ENCODE results near the gene FGGY.

FGGY gene

DNA sequence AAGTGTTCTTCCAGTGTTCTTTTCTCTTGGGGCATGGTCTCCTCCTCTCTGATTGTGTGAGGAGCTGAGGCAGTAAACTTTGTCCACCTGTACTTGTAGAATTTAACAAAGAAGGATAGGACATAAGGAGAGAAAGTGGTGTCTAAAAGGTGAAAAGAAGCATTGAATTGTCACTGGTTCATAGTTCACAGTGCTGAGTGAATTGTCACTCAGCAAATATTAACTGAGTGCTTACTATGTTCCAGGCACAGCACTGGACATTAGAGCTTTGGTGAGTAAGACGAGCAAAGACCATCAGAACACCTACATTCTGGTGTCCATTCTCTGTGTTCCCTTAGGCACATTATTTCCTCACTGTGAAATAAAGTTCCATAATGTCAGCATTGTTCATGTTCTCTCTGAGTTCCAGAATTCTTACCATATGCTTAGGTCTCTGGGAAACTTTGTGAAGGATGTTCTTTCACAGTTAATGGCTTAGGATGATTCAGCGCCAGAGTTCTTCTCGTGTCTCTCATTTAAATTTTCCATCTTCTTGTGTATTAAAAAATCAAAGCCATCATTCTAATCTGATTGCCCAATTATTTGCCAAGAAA, 361.1 kb downstream of the FGGY start:
- TF ChIP-seq POLR2A (IDR thresholded peaks at IDR 0.05; ENCODE audit: low read depth, low read length), result no peak
- FAIRE-seq, result no peak
- no peak for DNase-seq (ENCODE audit: insufficient read length, low spot score)

DNA sequence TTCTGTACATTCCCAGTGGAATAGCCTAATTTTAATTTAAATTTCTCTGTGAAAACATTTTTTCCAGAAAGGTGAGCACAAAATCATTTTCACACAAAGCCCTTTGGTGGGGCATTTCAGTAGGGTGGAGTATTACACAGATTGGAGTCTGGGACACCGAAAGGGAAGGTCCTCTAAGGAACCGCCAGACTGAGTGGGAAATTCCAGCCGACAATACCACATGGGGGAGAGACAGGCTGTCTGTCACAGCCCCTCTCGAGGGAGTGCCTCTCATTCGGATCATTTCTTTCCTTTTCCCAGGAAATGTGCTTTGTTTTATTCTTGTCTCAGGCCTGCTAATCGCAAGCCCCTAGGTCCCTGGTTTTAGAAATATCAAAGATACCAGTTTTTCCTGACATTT, 367.3 kb downstream of the FGGY start:
- no peak for FAIRE-seq
- no peak for DNase-seq (ENCODE audit: insufficient read length, low spot score)
- no peak for TF ChIP-seq POLR2A (IDR thresholded peaks at IDR 0.05; ENCODE audit: low read depth, low read length)

DNA sequence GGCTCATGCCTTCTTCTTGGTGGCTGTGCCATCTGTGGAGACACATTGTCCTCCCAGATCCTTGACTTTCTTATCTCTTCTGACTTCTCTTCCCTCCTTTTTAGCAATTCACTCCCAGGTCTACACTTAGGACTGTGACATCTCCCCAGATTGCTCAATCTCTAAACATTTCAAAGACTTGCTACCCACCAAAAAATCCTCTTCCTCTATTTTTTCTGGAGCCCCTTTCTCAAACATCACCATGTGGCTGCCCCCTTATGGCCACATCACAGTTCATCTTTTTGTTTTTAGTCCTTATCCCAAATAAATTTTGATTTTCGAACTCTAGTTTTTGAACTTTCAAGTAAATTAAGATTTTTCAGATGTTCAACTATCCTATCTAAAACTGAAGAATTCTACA, 369.2 kb downstream of the FGGY start:
- TF ChIP-seq POLR2A (IDR thresholded peaks at IDR 0.05; ENCODE audit: low read depth, low read length), result no peak
- DNase-seq (ENCODE audit: insufficient read length, low spot score) (no peak), FAIRE-seq (no peak)

DNA sequence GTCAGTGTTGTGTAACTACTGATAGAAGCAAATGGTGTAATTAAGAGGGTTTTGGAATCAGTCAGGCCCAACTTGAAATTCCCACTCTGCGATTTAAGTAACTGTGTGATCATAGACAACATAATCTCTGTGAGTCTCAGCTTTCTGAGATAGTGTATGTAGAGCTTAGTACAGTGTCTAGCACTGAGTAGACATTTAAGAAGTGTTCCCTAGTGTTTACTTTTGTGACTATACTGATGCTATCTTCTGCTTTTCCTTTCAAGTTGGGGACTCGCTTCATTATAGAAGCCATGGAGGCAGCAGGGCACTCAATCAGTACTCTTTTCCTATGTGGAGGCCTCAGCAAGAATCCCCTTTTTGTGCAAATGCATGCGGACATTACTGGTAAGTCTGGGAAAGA, 370.1 kb downstream of the FGGY start:
- FAIRE-seq (no peak), DNase-seq (ENCODE audit: insufficient read length, low spot score) (no peak)
- TF ChIP-seq POLR2A (IDR thresholded peaks at IDR 0.05; ENCODE audit: low read depth, low read length), result no peak

DNA sequence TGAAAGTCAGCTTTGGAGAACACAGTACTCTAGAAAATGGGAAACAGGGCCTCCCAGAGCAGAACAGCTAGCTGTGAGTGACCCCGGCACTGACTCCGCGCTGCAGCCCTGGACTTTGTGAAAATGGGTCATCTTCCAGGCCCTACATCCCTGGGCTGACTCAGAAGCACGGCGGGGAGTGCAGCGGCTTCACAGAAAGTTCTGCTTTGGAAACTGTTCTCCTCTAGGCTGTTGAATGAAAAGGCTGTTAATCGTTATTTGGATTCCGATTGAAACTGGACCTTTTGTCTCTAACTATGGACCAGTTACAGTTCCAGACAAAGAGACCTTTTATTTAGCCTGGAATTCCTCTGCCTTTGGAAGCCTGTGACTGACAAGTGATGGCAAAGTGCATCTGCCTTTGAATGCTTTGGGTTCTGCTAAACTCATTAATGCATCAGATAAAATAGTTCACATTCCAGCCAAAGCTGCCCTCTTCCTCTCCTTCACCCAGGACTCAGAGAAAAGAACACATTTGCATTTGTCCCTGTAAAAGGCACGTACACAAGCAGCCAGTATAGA, 372.9 kb downstream of the FGGY start:
- FAIRE-seq (peak; percentile 55), DNase-seq (ENCODE audit: insufficient read length, low spot score) (peak; percentile 58)
- TF ChIP-seq POLR2A (IDR thresholded peaks at IDR 0.05; ENCODE audit: low read depth, low read length), result no peak

DNA sequence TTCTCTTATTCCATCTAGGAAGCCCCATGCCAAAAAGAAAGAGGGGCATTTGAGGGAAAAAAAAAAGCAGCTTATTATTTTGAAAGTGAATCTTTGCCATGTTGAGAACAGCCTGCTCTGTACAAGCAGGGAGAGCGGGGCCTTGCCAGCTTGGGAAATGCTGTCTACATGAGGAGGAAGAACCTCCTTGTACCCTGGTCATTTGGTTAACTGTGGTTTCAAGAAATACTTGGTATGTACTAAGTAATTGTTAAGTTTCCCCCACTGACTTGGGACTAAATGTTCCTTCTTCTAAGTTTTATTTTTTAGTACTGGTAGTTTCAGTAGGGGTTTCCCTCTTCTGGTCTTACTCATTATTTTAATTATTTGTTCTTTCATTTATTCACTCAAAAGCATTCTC, 373.8 kb downstream of the FGGY start:
- DNase-seq (ENCODE audit: insufficient read length, low spot score), result no peak
- no peak for FAIRE-seq
- TF ChIP-seq POLR2A (IDR thresholded peaks at IDR 0.05; ENCODE audit: low read depth, low read length), result no peak

DNA sequence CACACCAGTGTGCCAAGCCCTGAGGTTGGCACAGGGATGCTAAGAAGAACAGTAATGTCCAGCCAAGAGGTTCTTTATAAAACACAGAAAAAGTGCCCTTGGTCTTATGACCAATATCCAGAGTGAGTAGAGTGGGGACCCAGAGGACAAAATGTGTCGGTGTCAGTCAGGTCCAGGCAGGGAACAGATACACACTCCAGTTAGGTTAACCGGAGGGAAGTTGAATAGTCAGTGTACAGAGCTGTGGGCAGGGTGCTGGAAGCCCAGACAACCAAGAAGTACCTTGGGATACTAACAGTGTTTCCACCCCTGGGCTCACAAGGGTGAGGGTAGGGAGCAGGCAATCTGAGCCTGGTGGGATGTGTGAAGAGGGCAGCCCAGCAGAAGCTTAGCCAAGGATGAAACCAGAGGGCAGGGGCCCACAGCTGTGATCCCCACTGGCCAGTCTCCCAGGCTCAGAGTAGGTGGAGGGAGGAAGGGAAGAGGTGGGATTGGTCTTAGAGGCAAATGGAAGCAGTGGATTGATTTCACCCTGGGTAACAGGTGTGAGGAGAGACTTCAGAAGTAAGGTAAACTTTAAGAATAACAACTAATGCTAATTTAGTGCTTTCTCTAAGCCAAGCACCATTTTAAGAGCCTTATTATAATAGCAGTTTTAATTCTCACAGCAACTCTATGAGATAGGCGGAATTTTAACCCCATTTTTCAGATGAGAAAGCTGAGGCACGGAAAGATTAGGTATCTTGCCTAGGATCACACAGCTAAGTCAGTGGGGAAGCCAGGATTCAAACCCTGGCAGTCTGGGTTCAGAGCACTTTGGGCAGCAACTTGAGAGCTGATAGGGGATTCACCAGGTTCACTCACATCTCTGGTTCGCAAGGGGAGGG, 374.4 kb downstream of the FGGY start:
- FAIRE-seq, result no peak
- TF ChIP-seq POLR2A (IDR thresholded peaks at IDR 0.05; ENCODE audit: low read depth, low read length), result no peak
- no peak for DNase-seq (ENCODE audit: insufficient read length, low spot score)

DNA sequence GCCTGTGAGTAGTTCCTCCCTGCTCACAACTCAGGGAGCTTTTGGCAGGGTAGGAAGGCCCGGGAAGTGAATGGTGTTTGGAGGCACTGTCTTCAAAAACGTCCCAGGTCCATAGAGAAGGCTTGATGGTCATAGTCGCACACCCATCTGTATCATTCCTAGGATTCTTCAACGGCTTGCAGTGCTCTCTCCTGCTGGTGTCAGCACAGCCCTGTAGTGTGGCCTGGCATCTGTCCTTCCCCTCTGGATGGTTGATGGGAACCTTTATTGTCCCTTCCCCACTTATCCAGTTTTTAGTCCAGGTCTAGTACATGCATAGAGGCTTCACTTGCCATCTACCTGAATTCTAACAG, 375.0 kb downstream of the FGGY start:
- no peak for TF ChIP-seq POLR2A (IDR thresholded peaks at IDR 0.05; ENCODE audit: low read depth, low read length)
- FAIRE-seq, result no peak
- no peak for DNase-seq (ENCODE audit: insufficient read length, low spot score)

DNA sequence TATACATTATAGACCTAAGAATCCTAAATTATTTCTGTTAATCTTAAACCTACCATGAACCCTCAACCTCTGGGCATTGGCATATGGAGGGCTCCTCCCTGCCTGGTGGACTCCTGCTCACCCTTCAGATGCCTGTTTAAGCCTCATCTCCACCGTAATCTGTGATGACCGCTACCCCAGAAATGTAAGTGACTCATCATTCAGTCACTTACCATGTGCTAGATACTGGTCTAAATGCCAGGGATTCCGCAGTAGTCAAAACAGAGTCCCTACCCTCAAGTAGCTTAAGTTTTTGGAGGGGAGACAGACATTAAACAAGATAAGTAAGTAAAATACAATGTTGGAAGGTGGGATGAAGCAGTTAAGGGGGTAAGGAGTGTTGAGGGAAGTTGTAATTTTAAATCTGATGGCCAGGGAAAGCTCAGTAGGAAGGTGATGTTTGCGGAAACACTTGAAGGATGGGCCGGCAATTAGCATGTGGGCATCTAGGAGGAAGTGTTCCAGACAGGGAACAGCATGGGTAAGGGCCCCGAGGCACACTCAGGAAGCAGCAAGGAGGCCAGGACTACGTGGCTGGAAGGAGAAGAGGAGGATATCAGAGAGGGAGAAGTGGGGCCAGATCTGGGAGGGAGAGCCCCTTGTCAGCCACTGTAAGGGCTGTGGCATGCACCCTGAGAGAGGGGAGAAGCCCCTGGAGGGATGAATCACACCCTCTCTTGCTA, 376.1 kb downstream of the FGGY start:
- peak; percentile 67 for FAIRE-seq
- DNase-seq (ENCODE audit: insufficient read length, low spot score), result peak; percentile 38
- TF ChIP-seq POLR2A (IDR thresholded peaks at IDR 0.05; ENCODE audit: low read depth, low read length), result no peak

DNA sequence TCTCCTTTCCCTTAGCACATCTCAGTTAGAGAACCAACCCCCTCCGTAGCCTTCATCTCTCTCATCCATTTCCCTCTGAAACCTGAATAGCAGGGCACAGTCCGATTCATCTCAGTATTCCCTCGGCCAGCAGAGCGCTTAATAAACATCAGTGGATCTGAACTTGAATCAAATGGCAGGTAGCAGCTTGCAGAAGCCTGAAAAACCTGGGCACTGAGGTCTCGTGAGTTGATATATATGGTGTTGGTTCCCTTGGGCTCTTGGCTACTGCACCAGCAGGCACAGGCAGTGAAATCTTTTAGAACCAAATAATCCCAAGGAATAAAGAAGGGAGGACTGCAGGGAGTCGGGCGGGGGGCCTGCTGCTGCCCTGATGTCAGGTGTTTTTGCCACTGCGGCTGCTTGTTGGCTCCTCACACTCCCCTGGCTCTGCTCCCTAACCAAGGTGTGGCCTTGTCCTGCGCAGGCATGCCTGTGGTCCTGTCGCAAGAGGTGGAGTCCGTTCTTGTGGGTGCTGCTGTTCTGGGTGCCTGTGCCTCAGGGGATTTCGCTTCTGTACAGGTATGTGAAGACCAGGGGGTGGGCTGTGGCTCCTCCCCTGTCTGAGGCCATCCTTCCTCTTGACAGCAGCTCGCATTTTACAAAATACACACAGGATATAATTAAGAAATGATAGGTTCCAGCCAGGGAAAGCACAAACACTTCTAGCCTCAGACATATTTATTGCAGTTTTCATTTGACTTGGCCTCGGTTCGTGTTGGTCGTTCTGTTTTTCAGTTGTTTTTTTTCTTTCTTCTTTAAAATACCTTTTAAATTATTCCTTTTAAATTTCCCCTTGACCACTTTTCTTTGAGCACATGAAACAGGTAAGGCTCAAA, 376.9 kb downstream of the FGGY start:
- FAIRE-seq (no peak), DNase-seq (ENCODE audit: insufficient read length, low spot score) (no peak)
- no peak for TF ChIP-seq POLR2A (IDR thresholded peaks at IDR 0.05; ENCODE audit: low read depth, low read length)

DNA sequence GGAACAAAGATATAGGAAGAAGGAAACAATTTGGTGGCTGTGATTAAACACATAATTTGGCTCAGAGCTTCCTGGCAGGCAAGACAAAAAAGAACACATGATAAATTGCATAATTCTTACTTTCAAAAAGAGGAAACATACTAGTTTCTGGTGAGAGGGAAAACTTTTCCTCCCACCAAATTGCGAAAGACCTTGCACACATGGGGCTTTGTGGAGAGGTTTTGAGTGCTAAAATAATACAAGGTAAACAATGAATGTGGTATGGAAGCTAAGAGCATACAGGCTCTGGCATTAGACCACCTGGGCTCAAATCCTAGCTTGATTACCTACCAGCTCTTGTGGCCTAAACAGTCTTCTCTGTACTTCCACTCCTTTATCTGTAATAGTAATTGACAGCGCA, 377.7 kb downstream of the FGGY start:
- DNase-seq (ENCODE audit: insufficient read length, low spot score) (no peak), FAIRE-seq (no peak)
- TF ChIP-seq POLR2A (IDR thresholded peaks at IDR 0.05; ENCODE audit: low read depth, low read length), result no peak

DNA sequence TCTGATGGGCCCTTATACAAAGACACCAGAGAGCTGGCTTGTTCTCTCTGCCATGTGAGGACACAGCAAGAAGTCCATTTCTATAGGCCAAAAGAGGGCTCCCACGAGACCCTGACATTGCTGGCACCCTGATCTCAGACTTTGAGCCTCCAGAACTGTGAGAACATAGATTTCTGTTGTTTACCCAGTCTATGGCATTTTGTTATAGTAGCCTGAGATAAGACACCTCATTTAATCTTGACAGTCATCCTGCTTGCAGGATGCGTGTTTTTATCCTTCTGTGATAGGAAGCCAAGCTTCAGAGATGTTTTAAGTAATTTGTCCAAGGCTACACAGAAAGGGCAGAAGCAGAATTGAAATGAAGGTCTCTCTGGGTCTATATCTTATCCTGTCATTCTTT, 379.0 kb downstream of the FGGY start:
- no peak for DNase-seq (ENCODE audit: insufficient read length, low spot score)
- FAIRE-seq, result no peak
- no peak for TF ChIP-seq POLR2A (IDR thresholded peaks at IDR 0.05; ENCODE audit: low read depth, low read length)

DNA sequence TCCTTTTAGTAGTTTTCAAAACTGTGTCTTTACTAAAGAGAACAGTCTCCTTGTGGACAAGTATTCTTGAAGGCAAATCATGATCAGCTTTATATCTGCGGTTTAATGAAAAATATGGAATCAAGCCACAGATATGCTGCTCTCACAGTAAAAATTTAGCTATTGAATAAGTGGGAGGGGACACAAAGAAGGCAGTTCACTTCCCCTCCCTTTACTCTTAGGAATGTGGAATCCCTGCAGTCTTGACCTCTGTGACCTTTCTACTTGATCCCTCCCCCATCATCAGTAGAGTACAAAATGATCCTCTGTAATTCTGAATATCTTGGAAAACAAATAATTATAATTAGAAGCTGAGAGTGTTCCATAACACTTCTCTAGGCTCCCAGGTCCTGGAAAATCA, 381.1 kb downstream of the FGGY start:
- DNase-seq (ENCODE audit: insufficient read length, low spot score), result no peak
- no peak for TF ChIP-seq POLR2A (IDR thresholded peaks at IDR 0.05; ENCODE audit: low read depth, low read length)
- FAIRE-seq, result no peak
